ENCODE measurements around the gene HNRNPL. TPM values are rescaled to one million over a fixed set of nuclear protein-coding genes. Genes with fewer than 3 reads are reported as not detected.
"Not testable (repeated sequence)": the region's sequence is repeated elsewhere in the genome, so short reads cannot be mapped to it uniquely, and the experiment has no call there.

The HNRNPL gene
- polyA plus RNA-seq, 4 donors, result 362 to 527 (median 473) TPM

DNA sequence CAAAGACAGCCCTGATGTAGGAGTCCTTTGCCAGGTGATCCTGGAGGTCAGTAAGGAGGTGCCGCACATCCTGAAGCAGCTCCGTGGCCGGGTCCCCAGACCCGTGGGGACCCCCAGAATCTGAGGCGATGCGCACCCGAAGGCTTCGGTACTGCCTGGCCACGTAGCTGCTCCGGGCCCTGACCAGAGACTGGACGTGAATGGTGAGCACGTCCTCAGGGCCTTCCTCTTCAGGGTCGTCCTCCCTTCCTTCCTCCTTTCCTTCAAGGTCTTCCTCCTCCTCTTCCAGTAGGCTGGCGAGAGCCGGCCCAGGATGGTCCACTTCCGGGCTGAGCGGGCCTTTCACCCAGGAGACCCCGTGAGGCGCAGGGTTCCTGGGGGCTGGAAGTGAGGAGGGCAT lies 20.8 kb upstream of the HNRNPL start:
- DNase-seq (ENCODE audit: low read depth in 4 of 4, low spot score in 3 of 4), result no peak

DNA sequence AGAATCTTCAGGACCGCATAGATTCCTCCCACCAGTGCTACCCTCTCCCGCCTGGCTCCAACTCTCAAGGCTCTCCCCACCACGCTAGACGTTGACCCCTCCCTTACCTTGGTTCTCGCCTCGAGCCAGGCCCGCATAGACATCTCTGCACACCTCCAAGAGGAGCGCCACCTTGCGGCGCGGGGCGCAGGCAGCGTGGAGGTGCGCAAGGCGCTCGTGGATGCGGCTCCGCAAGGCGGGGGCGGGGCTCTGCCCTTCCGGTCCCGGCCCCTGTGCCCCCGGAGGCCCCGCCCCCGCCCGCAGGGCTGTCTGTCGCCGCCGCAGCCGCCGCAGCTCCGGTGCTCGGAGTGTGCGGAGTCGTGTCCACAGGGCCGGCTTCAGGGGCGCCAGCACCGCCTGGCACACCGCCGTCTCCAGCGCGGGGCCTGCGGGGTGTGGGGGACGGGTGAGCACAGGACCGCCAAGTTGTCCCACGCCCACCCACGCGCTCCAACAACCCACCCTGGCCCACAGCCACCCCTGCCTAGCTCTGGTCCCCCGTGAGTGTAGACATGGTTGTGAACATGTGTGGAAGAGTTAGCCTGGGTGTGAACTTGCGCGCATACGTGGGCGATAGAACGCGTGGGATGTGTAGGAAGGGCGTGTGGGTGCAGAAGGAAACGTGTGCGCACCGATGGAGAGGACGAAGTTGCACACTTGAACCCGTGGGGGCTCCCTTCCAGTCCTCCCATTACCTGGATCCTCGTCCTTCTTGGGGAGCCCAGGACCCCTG lies 20.2 kb upstream of the HNRNPL start:
- DNase-seq (ENCODE audit: low read depth in 4 of 4, low spot score in 3 of 4), result no peak

- no peak for DNase-seq (ENCODE audit: low read depth in 4 of 4, low spot score in 3 of 4)
Measured at GRCh38 chr19:38869160-38869835, 19.5 kb upstream of the HNRNPL start.

DNA sequence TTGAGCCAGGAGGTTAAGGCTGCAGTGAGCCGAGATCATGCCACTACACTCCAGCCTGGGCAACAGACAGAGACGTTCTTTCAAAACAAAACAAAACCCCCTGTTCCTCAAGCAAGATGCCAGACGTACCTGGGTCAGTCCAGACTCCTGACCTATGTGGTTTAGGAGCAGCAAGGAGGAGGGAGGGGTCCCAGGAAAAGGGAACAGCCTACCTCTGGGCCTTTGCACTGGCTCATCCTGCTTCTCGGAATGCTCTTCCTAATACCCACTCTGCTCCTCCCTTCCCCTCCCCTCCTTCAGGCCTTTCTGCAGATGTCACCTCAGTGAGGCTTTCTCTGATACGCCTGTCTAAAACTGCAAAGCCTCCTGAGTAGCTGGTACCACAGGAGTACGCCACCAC lies 18.8 kb upstream of the HNRNPL start:
- no peak for DNase-seq (ENCODE audit: low read depth in 4 of 4, low spot score in 3 of 4)

DNA sequence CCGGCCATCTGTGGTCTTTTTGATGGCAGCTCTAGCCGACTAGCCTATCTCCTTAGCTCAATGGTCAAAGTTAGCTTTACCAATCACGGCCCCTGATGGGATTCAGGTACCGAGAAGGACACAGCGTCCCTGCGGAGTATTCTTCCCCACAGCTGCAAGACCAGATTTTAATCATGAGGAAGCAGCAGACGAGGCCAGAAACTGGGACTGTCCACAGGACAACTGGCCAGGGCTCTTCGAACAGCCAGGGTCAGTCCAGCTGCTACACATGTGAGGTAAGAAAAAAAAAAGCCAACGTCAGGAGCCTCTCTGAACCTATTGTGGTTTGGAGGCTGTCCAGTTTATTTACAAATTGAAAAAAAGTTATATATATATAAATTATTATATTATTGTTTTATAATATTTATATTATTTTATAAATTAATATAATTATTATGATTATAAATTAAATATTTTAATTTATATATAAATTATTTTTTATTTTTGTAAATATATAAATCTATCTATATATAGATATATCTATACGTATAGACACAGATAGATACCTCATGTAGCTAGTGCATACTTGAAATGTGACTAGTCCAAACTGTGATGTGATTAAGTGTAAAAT lies 17.5 kb upstream of the HNRNPL start:
- DNase-seq (ENCODE audit: low read depth in 4 of 4, low spot score in 3 of 4), result no peak

DNA sequence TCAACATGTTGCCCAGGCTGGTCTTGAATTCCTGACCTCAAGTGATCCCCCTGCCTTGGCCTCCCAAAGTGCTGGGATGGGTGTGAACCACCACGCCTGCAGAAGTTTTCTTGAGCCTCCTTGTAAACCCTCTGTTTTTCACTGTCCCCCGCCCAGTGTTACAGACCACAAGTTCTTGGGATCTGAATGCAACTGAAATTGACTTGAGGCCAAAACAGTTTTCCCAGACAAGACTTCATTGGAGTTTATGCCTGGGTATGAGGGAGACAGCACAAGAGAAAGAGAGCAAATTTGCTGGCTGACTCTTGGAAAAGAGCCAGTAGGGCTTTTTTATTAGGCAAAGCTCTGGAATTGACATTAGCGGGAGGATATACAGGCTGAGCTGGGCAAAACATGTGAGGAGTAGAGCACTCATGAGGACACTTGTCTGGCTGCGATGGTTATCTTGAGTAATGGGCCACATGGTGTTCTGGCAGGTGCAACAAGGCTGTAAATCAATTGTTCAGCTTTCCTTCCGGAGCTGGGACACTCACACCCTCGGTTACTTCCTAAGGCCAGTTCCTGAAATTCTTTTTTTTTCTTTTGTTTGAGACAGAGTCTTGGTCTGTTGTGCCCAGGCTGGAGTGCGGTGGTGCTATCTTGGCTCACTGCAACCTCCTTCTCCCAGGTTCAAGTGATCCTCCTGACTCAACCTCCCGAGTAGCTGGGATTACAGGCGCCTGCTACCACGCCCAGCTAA lies 12.7 kb upstream of the HNRNPL start:
- no peak for DNase-seq (ENCODE audit: low read depth in 4 of 4, low spot score in 3 of 4)

DNA sequence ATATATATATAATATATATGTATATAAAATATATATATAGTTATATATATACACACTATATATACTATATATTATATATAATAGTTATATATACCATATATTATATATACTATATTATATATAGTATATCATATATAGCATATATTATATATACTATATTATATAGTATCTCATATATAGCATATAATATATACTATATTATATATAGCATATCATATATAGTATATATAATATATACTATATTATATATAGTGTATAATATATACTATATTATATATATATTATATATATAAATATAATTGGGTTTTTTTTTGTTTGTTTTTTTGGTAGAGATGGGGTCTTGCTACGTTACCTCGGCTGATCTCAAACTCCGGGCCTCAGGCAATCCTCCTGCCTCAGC lies 11.6 kb upstream of the HNRNPL start:
- DNase-seq (ENCODE audit: low read depth in 4 of 4, low spot score in 3 of 4), result no peak

DNA sequence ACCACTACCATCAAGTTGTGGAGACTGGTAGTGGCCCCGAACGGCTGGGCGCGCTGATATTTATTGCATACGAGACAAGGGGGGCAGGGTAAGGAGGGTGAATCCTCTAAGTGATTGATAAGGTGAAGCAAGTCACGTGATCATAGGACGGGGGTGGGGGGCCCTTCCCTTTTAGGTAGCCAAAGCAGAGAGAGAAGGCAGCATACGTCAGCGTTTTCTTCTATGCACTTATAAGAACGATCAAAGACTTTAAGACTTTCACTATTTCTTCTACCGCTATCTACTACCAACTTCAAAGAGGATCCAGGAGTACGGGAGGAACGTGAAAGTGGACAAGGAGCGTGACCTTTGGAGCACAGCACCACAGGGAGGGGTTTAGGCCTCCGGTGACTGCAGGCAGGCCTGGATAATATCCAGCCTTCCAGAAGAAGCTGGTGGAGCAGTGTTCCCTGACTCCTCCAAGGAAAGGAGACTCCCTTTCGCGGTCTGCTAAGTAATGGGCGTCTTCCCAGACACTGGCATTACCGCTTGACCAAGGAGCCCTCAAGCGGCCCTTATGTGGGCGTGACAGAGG lies 9.9 kb upstream of the HNRNPL start:
- DNase-seq (ENCODE audit: low read depth in 4 of 4, low spot score in 3 of 4), result not testable (repeated sequence)

DNA sequence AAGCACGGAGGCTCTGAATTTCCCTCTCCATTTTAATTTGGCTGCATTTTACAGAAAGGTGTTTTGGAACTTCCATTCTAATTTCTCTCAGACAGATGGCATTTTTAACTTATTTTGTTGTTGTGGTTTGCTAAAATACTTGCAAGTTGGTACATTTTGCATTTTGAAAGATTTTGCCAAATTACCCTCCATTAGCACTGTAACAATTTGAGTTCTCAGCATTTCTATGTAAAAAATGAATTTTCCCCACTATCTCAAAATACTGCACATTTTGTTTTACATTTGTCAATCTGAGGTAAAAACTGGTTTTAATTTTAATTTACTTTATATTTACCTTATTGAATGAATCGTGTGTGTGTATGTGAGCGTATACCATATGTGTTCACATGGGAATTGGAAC lies 7.0 kb upstream of the HNRNPL start:
- no peak for DNase-seq (ENCODE audit: low read depth in 4 of 4, low spot score in 3 of 4)

- not testable (repeated sequence) for DNase-seq (ENCODE audit: low read depth in 4 of 4, low spot score in 3 of 4)
Measured at GRCh38 chr19:38855751-38856150, 6.0 kb upstream of the HNRNPL start.

GRCh38 chr19:38854961-38855360 lies 5.2 kb upstream of the HNRNPL start:
- not testable (repeated sequence) for DNase-seq (ENCODE audit: low read depth in 4 of 4, low spot score in 3 of 4)

GRCh38 chr19:38853214-38853613 lies 3.4 kb upstream of the HNRNPL start:
- no peak for DNase-seq (ENCODE audit: low read depth in 4 of 4, low spot score in 3 of 4)

DNA sequence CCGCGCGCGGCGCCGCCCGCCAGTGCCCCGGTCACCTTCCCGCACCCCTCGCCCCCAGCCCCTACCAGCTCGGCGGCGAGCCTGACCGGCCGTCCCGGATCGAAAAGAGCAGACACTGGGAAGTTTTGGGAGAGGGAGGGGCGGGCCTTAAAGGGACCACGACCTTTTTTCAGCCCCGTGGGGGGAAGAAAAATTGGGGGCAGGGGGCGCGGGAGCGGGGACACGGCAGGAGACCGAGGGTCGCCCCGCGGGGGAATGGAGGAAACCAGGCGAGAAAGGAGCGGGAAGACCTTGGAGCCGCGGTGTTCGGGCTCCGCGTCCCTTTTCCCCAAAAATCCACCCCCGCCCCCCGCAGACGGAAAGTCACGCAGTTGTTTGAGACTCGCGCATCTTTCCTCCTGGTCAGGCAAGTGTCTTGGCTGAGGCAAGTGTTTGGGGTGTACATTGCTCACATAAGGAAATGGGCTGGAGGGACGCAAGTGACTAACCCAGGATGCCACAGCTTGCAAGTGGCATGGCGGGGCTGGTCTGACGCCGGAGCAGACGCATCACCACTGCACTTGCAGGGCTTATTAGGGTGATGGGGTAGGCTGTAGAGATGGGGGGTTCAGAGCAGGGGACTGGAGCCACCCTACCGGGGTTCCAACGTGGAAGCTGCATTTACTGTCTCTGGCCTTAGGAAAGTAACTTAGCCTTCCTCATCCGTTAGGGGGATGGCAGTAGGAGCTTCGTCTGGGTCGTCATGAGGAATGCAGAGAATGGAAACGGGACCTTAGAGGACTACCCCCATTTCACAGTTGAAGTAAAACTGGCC lies 2.7 kb upstream of the HNRNPL start:
- DNase-seq (ENCODE audit: low read depth in 4 of 4, low spot score in 3 of 4), result no peak

- DNase-seq (ENCODE audit: low read depth in 4 of 4, low spot score in 3 of 4), result peak in 3 of 4 donors; percentile 86 to 90 (median 86)
Measured at GRCh38 chr19:38851622-38852230, 1.9 kb upstream of the HNRNPL start.

- no peak for DNase-seq (ENCODE audit: low read depth in 4 of 4, low spot score in 3 of 4)
Measured at GRCh38 chr19:38850976-38851621, 1.3 kb upstream of the HNRNPL start.

- DNase-seq (ENCODE audit: low read depth in 4 of 4, low spot score in 3 of 4), result peak in 1 of 4 donors; percentile 100
Measured at GRCh38 chr19:38850436-38850975, 720 bp upstream of the HNRNPL start.

DNA sequence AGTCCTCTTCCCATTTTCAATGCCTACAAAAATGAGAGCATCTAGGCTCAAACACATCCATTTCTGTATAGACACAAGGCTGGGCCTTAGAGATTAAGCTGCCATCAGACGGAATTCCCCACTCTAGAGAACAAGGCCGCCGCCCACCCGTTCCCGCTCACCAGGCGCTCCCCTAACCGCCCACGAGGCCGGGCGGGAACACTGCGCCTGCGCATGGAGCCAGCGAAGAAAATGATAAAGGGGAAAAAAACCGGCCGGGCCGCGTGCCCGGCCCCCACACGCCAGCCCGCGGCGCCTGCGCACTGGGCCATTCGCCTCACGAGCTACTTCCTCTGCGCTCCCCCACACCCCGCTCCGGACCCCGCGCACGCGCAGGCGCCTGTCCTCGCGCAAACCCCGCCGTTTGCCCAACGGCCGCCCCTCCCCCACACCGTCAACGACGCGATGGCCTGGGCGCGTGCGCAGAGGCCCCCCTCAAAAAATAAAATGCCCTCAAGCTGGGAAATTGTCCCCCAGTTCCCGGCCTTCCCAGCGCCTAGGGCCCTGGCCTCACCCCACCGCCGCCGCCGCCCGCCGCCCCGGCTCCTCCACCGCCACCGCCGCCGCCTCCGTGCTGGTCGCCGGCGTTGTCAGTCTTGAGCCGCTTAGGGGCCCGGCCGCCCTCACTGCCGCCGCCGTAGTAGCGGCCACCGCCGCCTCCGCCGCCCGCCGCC lies 483 bp downstream of the HNRNPL start:
- peak; percentile 89 to 93 (median 92) for DNase-seq (ENCODE audit: low read depth in 4 of 4, low spot score in 3 of 4)
